Stimulated activated effector memory CD8-positive, alpha-beta T cell treated with anti-CD3 and anti-CD28 coated beads, Interleukin-12 subunit alpha, Interleukin-12 subunit beta, amount 100 ng/mL, for 72 hours (primary cell): ENCODE measurements around the gene IGHMBP2.
"Not testable (repeated sequence)": the region's sequence is repeated elsewhere in the genome, so short reads cannot be mapped to it uniquely, and the experiment has no call there.

Experiments
- ATAC-seq: fragments of 150-1000 bp; cut with Tn5 transposase; 2 replicates; pipeline ENCODE4 v1.10.0; 2021
- DNase-seq, 2 donors: peaks; one replicate each; pipeline ENCODE4 v3.0.0; 2021 to 2022; ENCODE audit warnings: low spot score in 2 of 2
- H3K27ac Mint-ChIP-seq: one replicate; pipeline ENCODE4 v1.8.0; 2022; ENCODE audit warnings: mild to moderate bottlenecking, mixed read lengths
- H3K36me3 Mint-ChIP-seq: one replicate; pipeline ENCODE4 v1.8.0; 2022; ENCODE audit warnings: mild to moderate bottlenecking, mixed read lengths
- H3K4me1 Mint-ChIP-seq: one replicate; pipeline ENCODE4 v1.8.0; 2022; ENCODE audit warnings: mixed read lengths
- H3K4me3 Mint-ChIP-seq: one replicate; pipeline ENCODE4 v1.8.0; 2022; ENCODE audit warnings: mild to moderate bottlenecking, mixed read lengths
- H3K9me3 Mint-ChIP-seq: one replicate; pipeline ENCODE4 v1.8.0; 2022; ENCODE audit warnings: mixed read lengths

Gene IGHMBP2

DNA sequence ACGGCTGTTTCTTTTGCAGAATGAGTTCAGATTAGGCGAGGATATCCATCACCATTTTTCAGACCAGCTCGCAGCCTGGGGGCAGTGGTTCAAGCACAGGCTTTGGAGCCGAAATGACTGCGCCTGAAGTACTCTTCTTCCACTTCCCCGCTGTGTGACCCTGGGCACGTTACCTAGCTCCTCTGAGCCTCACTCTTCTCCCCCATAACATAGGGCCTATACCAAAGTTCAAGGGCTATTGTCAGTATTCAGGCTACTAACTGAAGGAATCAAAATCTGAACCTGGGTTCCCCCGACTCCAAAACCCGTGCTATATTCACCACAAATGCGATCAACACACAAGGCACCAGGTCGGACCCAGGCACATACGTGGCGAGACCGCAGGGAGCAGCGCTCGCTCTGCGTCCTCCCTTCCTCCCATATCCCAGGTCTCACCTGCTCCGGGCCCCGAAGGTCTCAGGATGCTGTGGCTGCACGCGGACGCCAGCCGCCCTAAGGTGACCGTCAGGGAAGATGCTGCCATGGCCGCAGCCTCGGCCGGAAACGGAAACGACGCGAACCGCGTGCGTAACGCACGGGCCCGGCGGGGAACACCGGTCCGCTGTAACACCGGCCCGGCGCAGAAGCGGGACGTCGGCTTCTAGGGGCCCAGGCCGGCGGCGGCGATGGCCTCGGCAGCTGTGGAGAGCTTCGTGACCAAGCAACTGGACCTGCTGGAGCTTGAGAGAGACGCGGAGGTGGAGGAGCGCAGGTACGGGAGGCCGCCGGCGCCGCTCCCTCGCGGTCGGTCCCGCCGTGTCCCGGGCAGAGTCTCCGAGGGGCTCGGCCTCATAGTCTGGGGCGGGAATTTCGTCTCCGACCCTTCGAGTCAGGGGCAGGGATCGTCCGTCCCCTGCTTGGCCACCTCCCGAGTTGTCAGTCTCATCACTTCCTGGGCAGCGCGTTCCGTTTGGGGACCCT is at the start of gene IGHMBP2, which contains the start of gene MRPL21:
Gene IGHMBP2, plus strand, starts transcription at position 604 of the 960 bp plus-strand sequence. Its CDS starts 62 bp downstream, at position 666.
Gene MRPL21, minus strand, starts transcription at position 545 of the 960 bp plus-strand sequence. Its CDS starts 22 bp downstream, at position 523.
- Mint-ChIP-seq H3K4me3 (peak within 1 kb of the TSS; percentile 98), H3K4me1 (peaks cover 52% of the 10 kb centered on the region), H3K27ac (peak within 1 kb of the TSS; percentile 98), H3K36me3 (peaks cover 48% of the 10 kb centered on the region), H3K9me3 (no peaks in the 10 kb centered on the region)
- peak; percentile 99 for ATAC-seq
- peak; percentile 89 to 91 for DNase-seq

DNA sequence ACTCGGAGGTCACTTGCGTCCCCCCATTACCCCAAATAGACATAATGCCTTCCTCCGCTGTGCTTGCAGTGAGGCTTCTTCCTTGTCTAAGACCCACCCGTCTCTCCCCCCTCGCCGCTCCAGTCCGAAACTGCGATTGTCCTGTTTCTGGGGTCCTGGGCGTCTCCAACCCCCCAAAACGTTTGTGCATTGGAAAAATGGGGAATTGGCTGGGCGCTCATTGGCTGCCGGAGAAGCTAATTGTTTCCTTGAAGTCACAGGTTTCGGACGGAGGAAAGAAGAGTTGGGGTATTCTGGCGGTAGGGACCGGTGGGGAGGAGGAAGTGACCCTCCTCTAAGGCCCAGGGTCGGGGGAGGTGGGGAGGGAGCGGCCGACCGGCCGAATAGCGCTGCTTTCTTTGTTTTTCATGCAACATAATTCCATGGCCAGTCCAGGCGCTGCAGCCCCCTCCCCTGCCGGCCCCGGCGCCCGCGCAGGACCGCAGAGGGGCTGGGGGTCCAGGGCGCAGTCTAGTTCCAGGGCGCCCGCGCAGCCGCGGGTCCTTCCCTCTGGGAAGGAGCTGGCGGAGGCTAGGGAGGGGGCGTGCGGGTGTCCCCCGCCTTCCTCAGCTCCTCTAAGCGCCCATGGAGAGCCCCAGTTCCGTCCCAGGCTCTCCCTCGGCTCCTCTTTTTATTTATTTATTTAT is 49.3 kb upstream of the IGHMBP2 start:
- no peaks in the 10 kb centered on the region for H3K4me1 Mint-ChIP-seq
- H3K36me3 Mint-ChIP-seq = no peaks in the 10 kb centered on the region
- H3K27ac Mint-ChIP-seq = no peak overlapping the region
- no peaks in the 10 kb centered on the region for H3K9me3 Mint-ChIP-seq
- no peak for DNase-seq
- ATAC-seq = no peak
- peak overlapping the region; percentile 47 for H3K4me3 Mint-ChIP-seq

DNA sequence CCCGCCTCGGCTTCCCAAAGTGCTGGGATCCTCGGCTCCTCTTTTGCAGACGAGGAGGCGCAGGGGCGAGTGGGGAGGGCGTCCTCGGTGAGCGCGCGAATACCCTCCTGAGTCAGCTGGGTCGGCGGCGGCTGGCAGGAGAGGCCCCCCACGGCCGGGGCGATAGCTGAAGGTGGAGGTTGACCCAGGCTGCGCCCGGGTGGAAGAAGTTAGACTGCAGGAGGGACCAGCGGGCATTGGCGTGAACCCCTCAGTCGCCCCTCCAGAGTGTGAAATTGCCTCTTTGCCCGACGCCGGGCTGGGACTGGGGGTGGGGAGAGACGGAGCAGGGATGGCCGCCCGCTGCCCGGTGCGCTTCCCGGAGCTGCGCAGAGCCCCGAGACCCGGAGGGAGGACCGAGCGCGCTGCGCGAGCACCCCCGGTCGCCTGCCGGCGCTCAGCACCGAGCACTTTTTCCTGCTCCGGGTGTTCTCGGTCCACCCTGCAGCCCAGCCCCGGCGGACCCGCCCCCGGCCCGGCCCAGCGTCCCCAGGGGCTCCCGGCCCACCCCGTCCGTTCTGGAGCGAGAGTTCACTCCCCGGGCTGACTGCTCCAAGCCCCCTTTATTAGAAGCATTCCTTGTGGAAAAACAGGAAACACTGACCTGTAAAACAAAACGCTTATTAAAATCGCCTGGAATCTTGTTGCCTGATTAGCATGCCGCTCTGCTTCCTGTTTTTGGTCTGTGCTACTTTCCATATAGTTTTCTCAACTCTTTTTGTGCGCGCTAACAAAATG is 48.3 kb upstream of the IGHMBP2 start:
- peak overlapping the region; percentile 47 for H3K4me3 Mint-ChIP-seq
- no peaks in the 10 kb centered on the region for H3K36me3 Mint-ChIP-seq
- no peak overlapping the region for H3K27ac Mint-ChIP-seq
- no peak for DNase-seq
- H3K4me1 Mint-ChIP-seq = no peaks in the 10 kb centered on the region
- H3K9me3 Mint-ChIP-seq = no peaks in the 10 kb centered on the region
- peak; percentile 54 for ATAC-seq

DNA sequence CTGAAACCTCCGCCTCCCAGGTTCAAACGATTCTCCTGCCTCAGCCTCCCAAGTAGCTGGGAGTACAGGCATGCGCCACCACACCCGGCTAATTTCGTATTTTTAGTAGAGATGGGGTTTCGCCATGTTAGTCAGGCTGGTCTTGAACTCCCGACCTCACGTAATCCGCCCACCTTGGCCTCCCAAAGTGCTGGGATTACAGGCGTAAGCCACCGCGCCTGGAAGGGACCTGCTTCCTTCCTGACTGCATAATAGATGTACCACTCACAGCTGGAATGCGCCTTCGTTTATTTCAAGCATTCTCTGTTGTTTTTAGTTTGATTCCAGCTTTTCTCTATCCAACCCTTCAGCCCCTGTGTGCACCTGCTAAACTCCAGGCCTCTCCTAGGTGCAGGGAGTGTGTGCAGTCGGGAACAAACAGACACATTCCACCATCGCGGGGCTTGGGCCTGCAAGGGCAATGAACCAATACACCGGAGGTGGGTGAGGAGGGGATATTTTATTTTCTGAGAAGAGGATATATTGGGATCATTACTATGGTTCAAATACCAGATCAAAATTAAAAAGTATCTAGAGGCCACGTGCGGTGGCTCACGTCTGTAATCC is 47.2 kb upstream of the IGHMBP2 start:
- not testable (repeated sequence) for H3K27ac Mint-ChIP-seq, H3K4me1 Mint-ChIP-seq, H3K9me3 Mint-ChIP-seq, DNase-seq, ATAC-seq, H3K4me3 Mint-ChIP-seq, H3K36me3 Mint-ChIP-seq

DNA sequence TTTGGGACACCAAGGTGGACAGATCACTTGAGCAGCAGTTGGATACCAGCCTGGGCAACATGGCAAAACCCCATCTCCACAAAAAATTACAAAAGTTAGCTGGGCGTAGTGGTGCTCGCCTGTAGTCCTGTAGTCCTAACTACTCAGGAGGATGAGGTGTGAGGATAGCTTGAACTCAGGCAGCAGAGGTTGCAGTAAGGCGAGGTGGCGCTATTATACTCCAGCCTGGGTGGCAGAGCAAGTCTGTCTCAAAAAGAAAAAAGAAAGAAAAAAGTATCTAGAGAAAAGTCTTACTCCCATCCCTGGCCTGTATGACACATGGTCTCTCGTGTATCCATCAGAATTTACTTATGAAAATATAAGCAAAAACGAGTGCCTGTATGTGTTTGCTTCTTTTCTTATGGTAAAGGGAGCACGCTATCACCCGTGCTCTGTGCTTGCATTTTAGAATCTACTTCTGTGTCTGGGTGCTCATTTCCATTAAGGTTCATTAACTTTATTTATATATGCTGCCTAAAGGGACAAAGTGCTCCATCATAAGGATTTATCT is 46.6 kb upstream of the IGHMBP2 start:
- no peak for ATAC-seq
- Mint-ChIP-seq H3K4me3 (no peak overlapping the region), H3K36me3 (no peaks in the 10 kb centered on the region), H3K9me3 (no peaks in the 10 kb centered on the region), H3K27ac (no peak overlapping the region), H3K4me1 (no peaks in the 10 kb centered on the region)
- no peak for DNase-seq

DNA sequence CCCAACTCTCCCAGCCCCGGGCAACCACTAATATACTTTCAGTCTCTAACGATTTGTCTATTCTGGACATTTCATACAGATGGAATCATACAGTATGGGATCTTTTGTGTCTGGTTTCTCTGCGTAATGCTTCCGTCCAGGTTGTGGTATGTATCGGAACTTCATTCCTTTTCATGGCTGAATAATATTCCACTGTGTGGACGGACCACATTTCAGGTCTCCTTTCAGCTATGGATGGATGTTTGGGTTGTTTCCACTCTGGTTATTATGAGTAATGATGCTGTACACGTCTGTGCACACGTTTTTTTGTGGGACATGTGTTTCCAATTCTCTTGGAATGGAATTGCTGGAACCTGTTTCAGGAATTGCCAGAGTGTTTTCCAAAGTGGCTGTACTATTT is 44.6 kb upstream of the IGHMBP2 start:
- Mint-ChIP-seq H3K4me3 (no peak overlapping the region), H3K36me3 (no peaks in the 10 kb centered on the region), H3K9me3 (no peaks in the 10 kb centered on the region), H3K27ac (no peak overlapping the region), H3K4me1 (no peaks in the 10 kb centered on the region)
- ATAC-seq (no peak), DNase-seq (no peak)

DNA sequence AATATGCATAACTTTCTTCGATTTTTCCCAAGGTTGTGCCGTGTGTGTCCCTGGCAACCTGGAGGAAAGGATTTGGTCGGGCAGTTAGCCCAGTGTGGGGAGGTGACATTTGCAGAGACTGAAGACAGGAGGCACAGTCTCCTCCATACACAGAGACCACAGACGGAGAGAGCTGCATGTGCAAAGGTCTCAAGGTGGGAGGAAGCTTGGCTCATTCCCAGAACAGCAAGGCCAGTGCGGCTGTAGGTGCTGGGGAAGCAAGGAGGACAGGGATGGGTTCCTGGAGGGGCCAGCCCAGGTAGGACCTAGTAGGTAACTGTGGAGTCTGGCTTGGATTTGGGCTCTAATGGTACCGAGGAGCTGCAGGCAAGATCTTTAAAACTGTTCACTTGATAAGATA is 41.3 kb upstream of the IGHMBP2 start:
- Mint-ChIP-seq H3K27ac (no peak overlapping the region), H3K36me3 (no peaks in the 10 kb centered on the region), H3K9me3 (no peaks in the 10 kb centered on the region), H3K4me3 (no peak overlapping the region), H3K4me1 (no peaks in the 10 kb centered on the region)
- ATAC-seq (no peak), DNase-seq (no peak)

DNA sequence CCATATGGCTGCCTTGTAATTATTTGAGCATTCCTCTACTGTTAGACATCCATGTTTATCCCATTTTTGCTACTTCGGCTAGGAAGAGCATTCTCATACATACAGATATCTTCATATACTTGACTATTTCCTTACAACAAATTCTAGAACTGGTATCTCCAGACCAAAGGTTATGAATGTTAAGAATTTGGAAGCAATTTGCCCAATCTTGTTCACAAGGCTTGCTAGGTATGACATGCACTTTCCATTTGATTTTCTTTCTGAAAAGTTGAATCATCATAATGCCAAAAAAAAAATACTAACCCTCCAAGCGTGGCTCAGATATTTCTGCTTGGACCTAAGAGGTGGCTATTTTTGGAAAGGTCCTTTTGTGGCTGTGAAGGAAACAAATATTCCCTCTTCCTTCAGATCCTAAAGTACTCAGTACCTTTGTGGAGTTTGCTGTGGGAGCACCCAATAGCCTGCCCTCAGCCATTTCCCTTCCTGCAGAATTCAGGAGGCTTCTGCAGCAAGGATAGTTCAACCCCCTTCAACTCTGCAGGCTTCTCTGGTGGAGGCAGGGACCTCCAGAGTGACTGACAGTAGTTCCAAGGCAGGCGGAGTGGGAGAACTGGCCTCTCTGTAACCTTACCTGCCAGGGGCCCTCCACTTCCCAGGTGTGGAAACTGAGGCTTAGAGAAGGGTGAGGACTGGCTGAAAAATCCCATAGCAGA is 40.0 kb upstream of the IGHMBP2 start:
- no peak overlapping the region for H3K27ac Mint-ChIP-seq
- no peaks in the 10 kb centered on the region for H3K4me1 Mint-ChIP-seq
- no peaks in the 10 kb centered on the region for H3K36me3 Mint-ChIP-seq
- ATAC-seq = no peak
- DNase-seq = no peak
- H3K9me3 Mint-ChIP-seq = no peaks in the 10 kb centered on the region
- H3K4me3 Mint-ChIP-seq = no peak overlapping the region

DNA sequence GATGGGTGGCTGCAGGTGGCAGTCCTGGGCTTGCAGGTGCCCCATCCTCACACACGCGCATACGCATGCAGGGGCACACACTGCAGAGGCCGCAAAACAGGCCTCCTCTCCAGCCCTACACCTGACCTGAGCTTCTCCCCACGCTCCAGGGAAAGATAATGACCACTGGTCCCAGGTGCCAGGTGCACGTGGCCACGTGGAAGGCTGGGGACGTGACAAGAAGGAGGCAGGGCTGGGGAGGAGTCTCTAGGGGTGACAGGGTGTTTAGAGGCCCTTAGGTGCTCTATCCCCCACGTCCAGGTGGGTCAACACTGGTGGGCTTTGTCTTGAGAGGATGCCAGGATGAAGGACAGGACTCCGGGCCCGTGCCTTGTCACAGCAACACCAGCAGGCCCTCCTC is 38.5 kb upstream of the IGHMBP2 start:
- DNase-seq (no peak), ATAC-seq (no peak)
- Mint-ChIP-seq H3K27ac (no peak overlapping the region), H3K9me3 (no peaks in the 10 kb centered on the region), H3K4me1 (peaks cover 12% of the 10 kb centered on the region), H3K36me3 (no peaks in the 10 kb centered on the region), H3K4me3 (no peak overlapping the region)

DNA sequence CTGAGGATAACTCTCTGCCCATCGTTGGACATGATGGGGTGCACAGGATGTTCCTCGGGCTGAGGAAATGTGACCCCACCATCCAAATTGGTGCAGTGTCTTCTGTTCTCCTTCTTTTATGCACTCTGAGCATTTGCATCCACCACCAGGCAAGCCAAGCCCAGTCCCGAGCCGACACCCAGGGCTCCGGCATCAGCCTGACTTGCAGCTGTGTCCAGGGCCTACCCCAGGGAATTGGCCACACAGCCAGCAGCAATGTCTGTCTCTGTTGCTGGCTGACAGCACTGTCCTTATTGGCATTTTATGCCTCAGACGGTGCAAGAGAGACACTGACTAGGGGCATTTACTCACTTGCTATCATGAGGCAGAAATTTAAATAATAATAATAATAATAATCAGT is 36.6 kb upstream of the IGHMBP2 start:
- no peaks in the 10 kb centered on the region for H3K9me3 Mint-ChIP-seq
- H3K27ac Mint-ChIP-seq = no peak overlapping the region
- peaks cover 13% of the 10 kb centered on the region for H3K4me1 Mint-ChIP-seq
- no peak overlapping the region for H3K4me3 Mint-ChIP-seq
- ATAC-seq = no peak
- no peaks in the 10 kb centered on the region for H3K36me3 Mint-ChIP-seq
- DNase-seq = no peak

DNA sequence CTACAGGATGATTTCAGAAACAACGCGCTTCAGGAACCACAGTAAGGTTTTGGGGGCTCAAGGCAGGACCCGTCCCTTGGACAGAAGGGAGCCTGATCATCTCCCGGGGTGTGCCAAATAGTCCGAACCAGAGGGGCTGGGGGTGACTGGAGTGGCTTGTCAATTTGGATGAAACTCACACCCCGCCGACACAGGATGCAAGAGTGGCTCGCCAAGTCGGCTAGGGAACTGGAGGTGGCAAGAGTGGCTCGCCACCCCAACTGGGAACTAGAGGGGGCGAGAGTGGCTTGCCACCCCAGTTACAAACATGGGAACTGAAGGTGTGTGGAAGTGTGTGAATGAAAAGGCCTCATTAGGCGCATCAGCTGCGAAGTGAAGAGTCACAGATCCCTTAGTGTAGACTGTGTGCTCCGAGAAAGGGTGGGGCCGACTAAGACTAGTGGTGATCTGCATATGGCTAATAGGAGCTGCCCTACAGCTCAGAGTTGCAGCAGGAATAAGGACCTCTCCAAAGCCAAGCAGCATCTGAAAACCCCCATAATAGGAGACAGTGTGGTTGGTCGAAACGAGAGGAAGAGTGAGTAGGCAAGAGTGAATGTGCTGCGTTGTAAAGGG is 35.4 kb upstream of the IGHMBP2 start:
- Mint-ChIP-seq H3K9me3 (no peaks in the 10 kb centered on the region), H3K36me3 (no peaks in the 10 kb centered on the region), H3K4me1 (peaks cover 13% of the 10 kb centered on the region), H3K27ac (no peak overlapping the region), H3K4me3 (no peak overlapping the region)
- ATAC-seq (no peak), DNase-seq (no peak)

DNA sequence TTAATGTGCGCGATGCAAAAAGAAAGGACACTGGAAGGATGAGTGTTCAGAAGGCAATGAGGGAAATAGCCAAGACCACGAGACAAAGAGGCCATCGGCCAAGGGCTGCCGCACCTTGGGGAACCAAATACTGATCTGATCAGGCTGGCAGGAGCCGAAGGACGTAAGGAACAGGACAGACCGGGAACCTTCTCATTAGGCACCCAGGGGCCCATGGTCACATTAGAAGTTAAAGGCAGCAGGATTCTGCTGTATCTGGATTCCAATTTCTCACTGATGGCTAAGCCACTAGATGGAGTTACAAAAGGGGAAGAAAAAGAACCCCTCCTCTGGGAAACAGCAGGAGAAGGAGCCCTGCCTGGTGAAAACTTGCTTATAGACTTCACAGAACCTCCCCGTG is 33.2 kb upstream of the IGHMBP2 start:
- Mint-ChIP-seq H3K27ac (no peak overlapping the region), H3K4me3 (peak overlapping the region; percentile 80), H3K4me1 (peaks cover 13% of the 10 kb centered on the region), H3K9me3 (no peaks in the 10 kb centered on the region), H3K36me3 (no peaks in the 10 kb centered on the region)
- no peak for ATAC-seq
- DNase-seq = no peak

DNA sequence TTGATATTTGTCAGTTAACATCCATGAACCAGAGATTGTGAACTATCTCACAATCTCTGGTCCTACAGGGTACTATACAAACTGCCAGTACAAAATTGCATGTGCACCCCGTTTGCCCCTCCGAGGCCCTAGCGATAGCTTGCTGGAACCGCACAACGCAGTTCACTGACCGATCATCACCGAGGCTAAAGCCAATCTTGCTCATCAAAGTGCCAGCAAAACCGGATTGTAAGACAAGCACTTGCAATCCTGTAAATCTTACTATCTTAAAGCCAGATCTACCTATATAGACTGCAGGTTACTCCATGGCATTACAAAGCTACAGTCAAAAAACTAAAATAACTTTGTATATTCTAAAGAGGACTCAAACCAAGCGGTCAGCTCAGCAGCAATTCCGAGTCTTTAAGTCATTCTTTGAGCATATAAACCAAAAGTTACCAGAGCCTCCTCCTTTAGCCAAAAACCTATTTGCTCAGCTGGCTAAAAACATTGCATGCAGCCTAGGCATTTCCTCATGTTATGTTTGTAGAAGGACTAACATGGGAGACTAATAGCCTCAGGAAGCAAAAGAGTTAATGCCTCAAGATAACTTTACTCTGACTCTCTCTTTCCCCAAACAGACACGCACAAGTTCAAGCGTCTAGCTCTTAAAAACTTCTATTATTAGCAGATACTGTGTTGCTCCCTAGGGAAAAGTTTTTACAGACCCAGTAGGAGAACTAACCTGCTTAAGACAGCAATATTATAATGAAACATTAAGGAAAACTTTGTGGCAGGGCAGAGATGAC is 31.3 kb upstream of the IGHMBP2 start:
- no peak overlapping the region for H3K4me3 Mint-ChIP-seq
- H3K27ac Mint-ChIP-seq = no peak overlapping the region
- no peaks in the 10 kb centered on the region for H3K9me3 Mint-ChIP-seq
- peaks cover 13% of the 10 kb centered on the region for H3K4me1 Mint-ChIP-seq
- DNase-seq (no peak), ATAC-seq (no peak)
- no peaks in the 10 kb centered on the region for H3K36me3 Mint-ChIP-seq
